ENCODE data around the gene COL5A2.

COL5A2 gene

GRCh38 chr2:189049709-189050164 lies 129.8 kb downstream of the COL5A2 start:
- no peak for DNase-seq

DNA sequence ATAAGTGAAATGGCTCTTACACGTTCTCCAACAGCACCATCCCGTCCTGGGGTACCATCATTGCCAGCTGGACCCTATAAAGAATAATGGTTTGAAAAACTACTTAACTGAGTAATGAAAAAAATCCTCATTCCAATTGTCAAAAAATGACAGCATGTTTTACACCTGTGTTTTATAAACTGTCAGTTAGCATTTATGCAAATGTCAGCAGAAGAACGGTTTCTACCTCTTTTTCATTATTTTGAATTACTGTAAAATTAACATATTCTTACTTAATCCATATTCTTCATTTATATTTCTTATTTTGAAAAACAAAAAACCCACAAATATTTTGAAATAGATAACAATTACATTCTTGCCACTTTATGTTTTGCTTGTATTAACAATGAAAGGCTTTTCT lies 131.4 kb downstream of the COL5A2 start:
- Histone ChIP-seq H3K9me3 (ENCODE audit: insufficient read depth, low read length, severe bottlenecking) (no peaks in the 10 kb centered on the region), H2AFZ (ENCODE audit: low read depth, low read length) (no peak overlapping the region), H3K4me1 (ENCODE audit: insufficient read depth, low read length) (no peaks in the 10 kb centered on the region), H3K9ac (ENCODE audit: low read depth, low read length) (no peak overlapping the region), H3K27ac (ENCODE audit: low read length) (no peak overlapping the region), H3K36me3 (ENCODE audit: insufficient read depth, low read length) (no peaks in the 10 kb centered on the region), H3K27me3 (ENCODE audit: insufficient read depth, low read length, poor library complexity) (no peaks in the 10 kb centered on the region), H3K4me3 (ENCODE audit: low read depth in 1 of 2, low read length in 2 of 2) (no peak overlapping the region), H3K4me2 (ENCODE audit: insufficient read depth, low read length) (no peak overlapping the region), H3K79me2 (ENCODE audit: insufficient read depth, low read length) (no peaks in the 10 kb centered on the region), H4K20me1 (ENCODE audit: insufficient read depth, low read length) (no peaks in the 10 kb centered on the region)
- TF ChIP-seq CTCF (IDR thresholded peaks at IDR 0.05; ENCODE audit: borderline replicate concordance, extremely low read depth, low read length, poor library complexity, severe bottlenecking) (no peak), EZH2 (IDR thresholded peaks at IDR 0.05; ENCODE audit: borderline replicate concordance, low read depth, low read length, severe bottlenecking) (no peak)
- ATAC-seq (ENCODE audit: insufficient read depth, low read depth) (no peak), DNase-seq (no peak)

More at GRCh38 chr2:189049709-189050164, 129.8 kb downstream of the COL5A2 start:
- no peaks in the 10 kb centered on the region for H3K36me3 ChIP-seq (ENCODE audit: insufficient read depth, low read length)
- H3K27ac ChIP-seq (ENCODE audit: low read length), result no peak overlapping the region
- H3K79me2 ChIP-seq (ENCODE audit: insufficient read depth, low read length), result no peaks in the 10 kb centered on the region
- no peak overlapping the region for H3K4me2 ChIP-seq (ENCODE audit: insufficient read depth, low read length)
- H4K20me1 ChIP-seq (ENCODE audit: insufficient read depth, low read length), result no peaks in the 10 kb centered on the region
- H3K9me3 ChIP-seq (ENCODE audit: insufficient read depth, low read length, severe bottlenecking), result no peaks in the 10 kb centered on the region
- H3K4me1 ChIP-seq (ENCODE audit: insufficient read depth, low read length), result no peaks in the 10 kb centered on the region
- H3K4me3 ChIP-seq (ENCODE audit: low read depth in 1 of 2, low read length in 2 of 2), result no peak overlapping the region
- no peak overlapping the region for H2AFZ ChIP-seq (ENCODE audit: low read depth, low read length)
- ATAC-seq (ENCODE audit: insufficient read depth, low read depth), result no peak
- TF ChIP-seq CTCF (IDR thresholded peaks at IDR 0.05; ENCODE audit: borderline replicate concordance, extremely low read depth, low read length, poor library complexity, severe bottlenecking) (no peak), EZH2 (IDR thresholded peaks at IDR 0.05; ENCODE audit: borderline replicate concordance, low read depth, low read length, severe bottlenecking) (no peak)
- no peaks in the 10 kb centered on the region for H3K27me3 ChIP-seq (ENCODE audit: insufficient read depth, low read length, poor library complexity)
- no peak overlapping the region for H3K9ac ChIP-seq (ENCODE audit: low read depth, low read length)

DNA sequence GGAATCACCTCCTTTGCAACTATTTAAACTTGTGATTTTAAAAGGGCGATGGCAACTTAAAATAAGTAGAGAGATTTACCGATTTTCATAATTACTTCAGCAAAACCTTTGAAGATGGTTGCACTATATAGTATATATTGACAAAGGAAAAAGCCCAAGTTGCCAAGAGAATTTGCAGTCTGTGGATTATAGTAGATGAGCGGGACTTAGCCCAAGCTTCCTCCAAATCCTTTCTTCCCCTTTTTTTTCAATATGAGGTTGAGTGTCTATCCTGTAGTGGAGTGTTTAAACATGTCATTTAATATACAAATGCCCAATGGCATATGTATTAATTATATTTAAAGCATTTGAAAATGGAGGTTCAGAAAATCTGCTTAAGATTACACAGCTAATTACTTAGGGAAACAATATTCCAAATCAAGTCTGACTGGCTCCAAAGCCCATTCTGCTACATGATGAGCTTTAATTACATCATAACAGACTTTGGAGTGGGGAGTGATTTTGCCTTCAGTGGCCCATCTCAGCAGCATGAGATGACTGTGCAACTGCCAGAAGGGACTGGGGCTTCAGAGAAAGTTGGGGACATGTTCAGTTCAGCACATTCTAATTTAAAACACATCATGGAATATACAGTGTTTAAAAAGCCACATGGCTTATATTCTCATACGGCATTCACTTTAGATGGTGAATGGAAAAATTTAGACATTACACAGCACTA lies 132.2 kb downstream of the COL5A2 start:
- no peak overlapping the region for H3K27ac ChIP-seq (ENCODE audit: low read length)
- H3K36me3 ChIP-seq (ENCODE audit: insufficient read depth, low read length), result no peaks in the 10 kb centered on the region
- H3K9ac ChIP-seq (ENCODE audit: low read depth, low read length), result no peak overlapping the region
- DNase-seq, result no peak
- no peak for ATAC-seq (ENCODE audit: insufficient read depth, low read depth)
- no peak for TF ChIP-seq CTCF (IDR thresholded peaks at IDR 0.05; ENCODE audit: borderline replicate concordance, extremely low read depth, low read length, poor library complexity, severe bottlenecking)
- TF ChIP-seq EZH2 (IDR thresholded peaks at IDR 0.05; ENCODE audit: borderline replicate concordance, low read depth, low read length, severe bottlenecking), result no peak
- no peaks in the 10 kb centered on the region for H3K79me2 ChIP-seq (ENCODE audit: insufficient read depth, low read length)
- H4K20me1 ChIP-seq (ENCODE audit: insufficient read depth, low read length), result no peaks in the 10 kb centered on the region
- no peaks in the 10 kb centered on the region for H3K27me3 ChIP-seq (ENCODE audit: insufficient read depth, low read length, poor library complexity)
- H3K4me2 ChIP-seq (ENCODE audit: insufficient read depth, low read length), result no peak overlapping the region
- H3K4me1 ChIP-seq (ENCODE audit: insufficient read depth, low read length), result no peaks in the 10 kb centered on the region
- no peak overlapping the region for H2AFZ ChIP-seq (ENCODE audit: low read depth, low read length)
- H3K9me3 ChIP-seq (ENCODE audit: insufficient read depth, low read length, severe bottlenecking), result no peaks in the 10 kb centered on the region
- H3K4me3 ChIP-seq (ENCODE audit: low read depth in 1 of 2, low read length in 2 of 2), result no peak overlapping the region

All from DND-41 (cell line).